CD4-positive, alpha-beta T cell treated with Interferon alpha-2 for 1 hour (primary cell): ENCODE results near the gene OCIAD1.
"Not testable (repeated sequence)": the region's sequence is repeated elsewhere in the genome, so short reads cannot be mapped to it uniquely, and the experiment has no call there.

Source experiments
- DNase-seq, 2 donors: peaks; one replicate each; pipeline ENCODE4 v3.0.0-alpha.2; 2020 to 2022

The OCIAD1 gene

GRCh38 chr4:48821431-48821830, 9.5 kb upstream of the OCIAD1 start:
- DNase-seq = not testable (repeated sequence)

GRCh38 chr4:48827622-48828021, 3.3 kb upstream of the OCIAD1 start:
- no peak for DNase-seq

- no peak for DNase-seq
These were observed 693 bp downstream of the OCIAD1 start for GRCh38 chr4:48831532-48832030.

GRCh38 chr4:48832571-48832970, 1.7 kb downstream of the OCIAD1 start:
- DNase-seq = no peak

GRCh38 chr4:48836658-48837057, 5.8 kb downstream of the OCIAD1 start:
- no peak for DNase-seq

- DNase-seq = no peak
These were observed 10.3 kb downstream of the OCIAD1 start for GRCh38 chr4:48841045-48841827.

- DNase-seq = no peak
These were observed 14.0 kb downstream of the OCIAD1 start for GRCh38 chr4:48844843-48845242.

- DNase-seq = not testable (repeated sequence)
These were observed 17.9 kb downstream of the OCIAD1 start for GRCh38 chr4:48848799-48849198.

GRCh38 chr4:48851651-48852050, 20.8 kb downstream of the OCIAD1 start:
- no peak for DNase-seq

GRCh38 chr4:48853604-48854394, 22.9 kb downstream of the OCIAD1 start:
- no peak for DNase-seq

- no peak for DNase-seq
These were observed 23.5 kb downstream of the OCIAD1 start for GRCh38 chr4:48854395-48854683.

GRCh38 chr4:48854982-48855381, 24.1 kb downstream of the OCIAD1 start:
- no peak for DNase-seq

- DNase-seq = no peak
These were observed 27.2 kb downstream of the OCIAD1 start for GRCh38 chr4:48858130-48858529.

GRCh38 chr4:48862038-48862437, 31.1 kb downstream of the OCIAD1 start:
- DNase-seq = no peak

- DNase-seq = no peak
These were observed 31.8 kb downstream of the OCIAD1 start for GRCh38 chr4:48862661-48863060.

GRCh38 chr4:48863728-48864127, 32.8 kb downstream of the OCIAD1 start:
- no peak for DNase-seq

- DNase-seq = not testable (repeated sequence)
These were observed 33.8 kb downstream of the OCIAD1 start for GRCh38 chr4:48864696-48865095.

- no peak for DNase-seq
These were observed 47.1 kb downstream of the OCIAD1 start for GRCh38 chr4:48877827-48878535.

GRCh38 chr4:48879561-48880442, 48.9 kb downstream of the OCIAD1 start:
- no peak for DNase-seq

GRCh38 chr4:48881646-48882045, 50.8 kb downstream of the OCIAD1 start:
- not testable (repeated sequence) for DNase-seq

GRCh38 chr4:48889750-48890149, 58.9 kb downstream of the OCIAD1 start:
- DNase-seq = not testable (repeated sequence)

GRCh38 chr4:48891028-48891619, 60.2 kb downstream of the OCIAD1 start:
- DNase-seq = no peak
